Right lobe of liver (tissue), 4 donors: ENCODE measurements around the gene IGFL1.

Source experiments
- POLR2A ChIP-seq: fragments of 450-650 bp; IDR thresholded peaks from one replicate; pipeline ENCODE4 v1.6.1; 2017; ENCODE audit warnings: antibody characterized with exemption, mild to moderate bottlenecking
- TF ChIP-seq, protein P1 (sequence below), 4 donors: fragments of 200-600 bp in 3 of 4; fragments of 450-650 bp in 1 of 4; IDR thresholded peaks; one replicate each; pipeline versions ENCODE4 v1.5.1 to v1.8.0; 2016 to 2022; ENCODE audit warnings: antibody characterized with exemption in 4 of 4, mild to moderate bottlenecking in 2 of 4
- donor health status: DM: no; HTN: no; CAD: no.
- donor health status: DM: no; HTN: no; CAD: no.
- donor health status: DM: no; HTN: yes; CAD: no.

DNA sequence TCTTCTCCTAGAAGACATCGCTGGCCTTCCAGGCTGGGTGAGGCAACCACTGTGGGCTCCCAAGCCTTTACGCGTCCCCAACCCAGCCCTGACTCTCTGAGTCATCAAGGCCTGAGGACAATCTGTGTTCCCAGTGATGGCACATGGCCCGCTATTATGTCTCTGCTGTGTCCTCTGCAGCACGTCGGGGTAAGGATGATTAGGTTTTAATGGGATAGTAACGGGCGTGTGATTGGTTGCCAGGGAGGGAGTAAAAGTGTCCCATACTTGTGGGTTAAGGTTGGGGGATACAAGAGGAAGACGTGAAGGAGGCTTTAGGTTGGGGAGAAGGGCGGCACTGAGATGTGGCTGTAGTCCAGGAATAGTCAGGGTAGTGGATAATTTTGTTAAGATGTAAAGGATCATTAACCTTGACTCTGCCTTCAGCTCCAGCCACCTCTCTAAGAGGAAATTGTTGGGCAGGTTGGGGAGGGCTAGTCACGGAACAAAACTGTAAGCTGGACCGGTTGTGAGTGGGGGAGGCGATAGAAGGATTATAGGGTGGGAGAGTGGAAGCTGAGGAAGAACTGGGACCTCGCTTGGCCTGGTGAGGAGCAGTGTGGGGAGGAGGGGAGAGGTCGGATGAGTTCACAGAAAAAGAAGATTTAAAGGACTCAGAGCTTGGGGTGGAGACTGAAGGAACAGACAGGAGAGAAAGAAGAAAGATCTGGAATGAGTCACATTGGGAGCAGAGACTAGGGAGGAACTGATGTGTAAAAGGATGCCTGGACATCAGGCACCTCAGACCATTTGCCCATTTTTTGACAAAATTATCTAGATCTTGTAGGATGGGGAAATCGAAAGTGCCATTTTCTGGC lies 27.9 kb upstream of the IGFL1 start:
- TF ChIP-seq, protein P1, sequence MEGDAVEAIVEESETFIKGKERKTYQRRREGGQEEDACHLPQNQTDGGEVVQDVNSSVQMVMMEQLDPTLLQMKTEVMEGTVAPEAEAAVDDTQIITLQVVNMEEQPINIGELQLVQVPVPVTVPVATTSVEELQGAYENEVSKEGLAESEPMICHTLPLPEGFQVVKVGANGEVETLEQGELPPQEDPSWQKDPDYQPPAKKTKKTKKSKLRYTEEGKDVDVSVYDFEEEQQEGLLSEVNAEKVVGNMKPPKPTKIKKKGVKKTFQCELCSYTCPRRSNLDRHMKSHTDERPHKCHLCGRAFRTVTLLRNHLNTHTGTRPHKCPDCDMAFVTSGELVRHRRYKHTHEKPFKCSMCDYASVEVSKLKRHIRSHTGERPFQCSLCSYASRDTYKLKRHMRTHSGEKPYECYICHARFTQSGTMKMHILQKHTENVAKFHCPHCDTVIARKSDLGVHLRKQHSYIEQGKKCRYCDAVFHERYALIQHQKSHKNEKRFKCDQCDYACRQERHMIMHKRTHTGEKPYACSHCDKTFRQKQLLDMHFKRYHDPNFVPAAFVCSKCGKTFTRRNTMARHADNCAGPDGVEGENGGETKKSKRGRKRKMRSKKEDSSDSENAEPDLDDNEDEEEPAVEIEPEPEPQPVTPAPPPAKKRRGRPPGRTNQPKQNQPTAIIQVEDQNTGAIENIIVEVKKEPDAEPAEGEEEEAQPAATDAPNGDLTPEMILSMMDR (IDR thresholded peaks at IDR 0.05) = no peak
- no peak for TF ChIP-seq POLR2A
